GM12878 (cell line): ENCODE results near the gene KCNA3. TPM values are rescaled to one million over a fixed set of nuclear protein-coding genes. Genes with fewer than 3 reads are reported as not detected.

Experiments used
- ATAC-seq: fragments of 200-7000 bp; cut with Tn5 transposase; 3 replicates; pipeline ENCODE4 v1.9.1; 2020; ENCODE audit warnings: mild to moderate bottlenecking, moderate library complexity
- BruUV-seq: library from RNA; stranded (reverse); fragments of 400-500 nt; replicated peaks from 2 replicates; lab custom pipeline; 2021; lab: Mats Ljungman, UMichigan
- CTCF ChIA-PET: fragments of 300-600 bp; sonication (Branson Sonifier 250); formaldehyde crosslinking; extraction: SDS; loops from one replicate; lab custom pipeline; 2021; ENCODE audit warnings: inconsistent platforms; lab: Yijun Ruan, JAX
- POLR2A ChIA-PET: fragments of 350-600 bp; formaldehyde crosslinking; extraction: SDS; loops from one replicate; lab custom pipeline; 2021; ENCODE audit warnings: inconsistent platforms; lab: Charles Lee
- RAD21 ChIA-PET: fragments of 300-600 bp; sonication (Branson Sonifier 250); formaldehyde crosslinking; loops from one replicate; lab custom pipeline; 2023; ENCODE audit warnings: antibody characterized with exemption; ENCODE audit not compliant: unreplicated experiment; lab: Charles Lee
- SMC1A ChIA-PET: fragments of 300-600 bp; sonication (Branson Sonifier 250); formaldehyde crosslinking; loops from one replicate; lab custom pipeline; 2023; ENCODE audit not compliant: unreplicated experiment, uncharacterized antibody; lab: Charles Lee
- DNase-seq: peaks from one replicate; pipeline ENCODE4 v3.0.0-alpha.2; 2011; ENCODE audit warnings: low read depth, low spot score
- FAIRE-seq: peaks from 3 replicates; lab custom pipeline; 2011; peaks lifted over from hg19 to GRCh38; lab: Jason Lieb, UNC
- H2AFZ ChIP-seq: 2 replicates; pipeline ENCODE4 v1.6.0; 2011; ENCODE audit warnings: low read depth, low read length, control low read depth; ENCODE audit not compliant: control insufficient read depth
- H3K27ac ChIP-seq: 2 replicates; pipeline ENCODE4 v1.5.1; 2011; ENCODE audit warnings: control low read depth; ENCODE audit not compliant: control insufficient read depth, insufficient read depth
- H3K27me3 ChIP-seq, 2 experiments: replicated peaks in 1 of 2; 2 replicates each; pipeline versions ENCODE4 v1.6.0 to v1.6.1; 2011; ENCODE audit warnings: low read length in 1 of 2; ENCODE audit not compliant: control insufficient read depth in 2 of 2, insufficient read depth in 2 of 2
- H3K36me3 ChIP-seq, 2 experiments: 2 replicates each; pipeline ENCODE4 v1.5.1; 2011; ENCODE audit warnings: low read length in 1 of 2; ENCODE audit not compliant: control insufficient read depth in 2 of 2, insufficient read depth in 2 of 2
- H3K4me1 ChIP-seq: 2 replicates; pipeline ENCODE4 v1.6.1; 2011; ENCODE audit warnings: mild to moderate bottlenecking, low read length, moderate library complexity, mixed read lengths; ENCODE audit not compliant: control insufficient read depth, insufficient read depth
- H3K4me2 ChIP-seq: 2 replicates; pipeline ENCODE4 v1.6.0; 2011; ENCODE audit warnings: control low read depth; ENCODE audit not compliant: control insufficient read depth, insufficient read depth
- H3K4me3 ChIP-seq: fragments of 200-600 bp; sonication (generic); 2 replicates; pipeline ENCODE4 v1.5.1; 2016
- H3K79me2 ChIP-seq: 2 replicates; pipeline ENCODE4 v1.6.0; 2011; ENCODE audit warnings: low read length; ENCODE audit not compliant: control insufficient read depth, insufficient read depth
- H3K9ac ChIP-seq: 2 replicates; pipeline ENCODE4 v1.8.0; 2011; ENCODE audit warnings: low read length, control low read depth, mixed read lengths; ENCODE audit not compliant: control insufficient read depth, insufficient read depth
- H3K9me3 ChIP-seq: replicated peaks from 3 replicates; pipeline ENCODE4 v1.5.1; 2011; ENCODE audit warnings: mild to moderate bottlenecking, low read length; ENCODE audit not compliant: control insufficient read depth, insufficient read depth
- H4K20me1 ChIP-seq: 2 replicates; pipeline ENCODE4 v1.6.0; 2011; ENCODE audit not compliant: control insufficient read depth, insufficient read depth
- BMI1 ChIP-seq: fragments of 450-650 bp; IDR thresholded peaks from 2 replicates; pipeline ENCODE4 v1.6.1; 2016; ENCODE audit warnings: mild to moderate bottlenecking, moderate library complexity, borderline replicate concordance
- NKRF ChIP-seq: fragments of 450-650 bp; conservative IDR thresholded peaks from 2 replicates; pipeline ENCODE4 v1.6.1; 2017; ENCODE audit warnings: mild to moderate bottlenecking, moderate library complexity
- STAT3 ChIP-seq: IDR thresholded peaks from 2 replicates; pipeline ENCODE4 v1.6.1; 2011; ENCODE audit warnings: low read depth, low read length, improper control_type of control experiment
- TBL1XR1 ChIP-seq: IDR thresholded peaks from 2 replicates; pipeline ENCODE4 v1.6.1; 2012; ENCODE audit warnings: low read depth, low read length, improper control_type of control experiment
- ZSCAN29 ChIP-seq: fragments of 450-650 bp; IDR thresholded peaks from 2 replicates; pipeline ENCODE4 v1.6.1; 2017; ENCODE audit warnings: mild to moderate bottlenecking, moderate library complexity
- WGBS: methylation state at CpG from one replicate; pipeline ENCODE4 v1.1.6; 2016; ENCODE audit warnings: low lambda C conversion rate; ENCODE audit not compliant: insufficient replicate concordance, insufficient coverage; ENCODE audit errors: missing lambda C conversion rate; 5-methylcytosine and 5-hydroxymethylcytosine counted together
- in situ Hi-C: fragments of 300-500 bp; cut with MboI; formaldehyde crosslinking; loops from 9 replicates; pipeline ENCODE4 v1.14.3; 2018; ENCODE audit warnings: mixed read lengths
- intact Hi-C: fragments of 100-400 bp; cut with micrococcal nuclease; formaldehyde crosslinking; loops from one replicate; pipeline ENCODE4 v1.14.2; 2022; ENCODE audit not compliant: unreplicated experiment
- polyA plus RNA-seq, 11 experiments: library from polyadenylated mRNA; depleted of rRNA in 4 of 11; unstranded in 6 of 11; stranded (reverse) in 5 of 11; fragments of >200 nt; fragmentation: Nextera tagmentation in 4 of 11; fragmentation: Illumina TruSeq in 1 of 11; extraction: Ambion mirVana in 4 of 11; extraction: Trizol in 1 of 11; gene quantifications; 1 replicate in 1 of 11; 2 replicates in 10 of 11; pipeline versions ENCODE4 v1.2.1 to v1.2.3, GENCODE V29; 2011 to 2016; ENCODE audit warnings: inconsistent platforms in 2 of 11, missing spikeins in 2 of 11, low read depth in 1 of 11
- total RNA-seq, 4 experiments: library from RNA; depleted of rRNA in 3 of 4; stranded (reverse); fragments of >200 nt in 3 of 4; fragmentation: Illumina TruSeq in 1 of 4; extraction: Trizol in 1 of 4; gene quantifications; 2 replicates each; pipeline versions ENCODE4 v1.2.1 to v1.2.3, GENCODE V29; 2013 to 2021
- TF ChIP-seq, protein P1 (sequence below): fragments of 450-650 bp; IDR thresholded peaks from 2 replicates; pipeline ENCODE4 v1.6.1; 2017; ENCODE audit warnings: mild to moderate bottlenecking, low read depth, inconsistent platforms; ENCODE audit not compliant: poor library complexity, severe bottlenecking

Gene KCNA3
- total and polyA plus RNA-seq, 10 of the 15 experiments (the other 5 are each of a cell fraction or from before 2014, with no cell fraction given): 0.10 to 3.3 (median 1.7) TPM

DNA sequence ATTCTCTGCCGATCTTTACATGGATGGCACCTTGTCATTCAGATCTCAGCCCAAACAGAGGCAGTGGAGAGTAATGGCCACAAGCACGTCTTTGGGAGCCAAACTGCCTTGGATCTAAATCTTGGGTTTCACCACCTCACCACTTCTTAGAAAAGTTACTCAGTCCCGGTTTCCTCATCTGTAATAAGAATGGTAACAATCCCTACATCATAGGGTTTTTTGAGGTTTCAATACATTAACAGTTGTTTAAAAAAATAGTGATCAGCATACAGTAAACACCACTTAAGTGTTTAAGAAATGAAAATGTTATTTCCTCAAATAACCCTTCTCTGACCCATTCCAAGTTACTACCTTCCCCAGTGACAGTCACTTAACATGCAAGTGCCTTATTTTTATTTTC is 38.5 kb upstream of the KCNA3 start:
- Histone ChIP-seq H4K20me1 (no peaks in the 10 kb centered on the region), H2AFZ (no peak overlapping the region), H3K27ac (no peak overlapping the region), H3K4me2 (no peak overlapping the region), H3K4me3 (no peak overlapping the region)
- no peak for DNase-seq
- no peak for FAIRE-seq
- SMC1A ChIA-PET: interaction anchor here (1.3 to 1.4 kb wide), 2 partner anchors 69 to 78 kb away, joined by 3 read pairs; no protein-coding TSS in a partner anchor
- no peak for ATAC-seq
- TF ChIP-seq NKRF (no peak), TBL1XR1 (no peak), ZSCAN29 (no peak), BMI1 (no peak), STAT3 (no peak)
- TF ChIP-seq, protein P1, sequence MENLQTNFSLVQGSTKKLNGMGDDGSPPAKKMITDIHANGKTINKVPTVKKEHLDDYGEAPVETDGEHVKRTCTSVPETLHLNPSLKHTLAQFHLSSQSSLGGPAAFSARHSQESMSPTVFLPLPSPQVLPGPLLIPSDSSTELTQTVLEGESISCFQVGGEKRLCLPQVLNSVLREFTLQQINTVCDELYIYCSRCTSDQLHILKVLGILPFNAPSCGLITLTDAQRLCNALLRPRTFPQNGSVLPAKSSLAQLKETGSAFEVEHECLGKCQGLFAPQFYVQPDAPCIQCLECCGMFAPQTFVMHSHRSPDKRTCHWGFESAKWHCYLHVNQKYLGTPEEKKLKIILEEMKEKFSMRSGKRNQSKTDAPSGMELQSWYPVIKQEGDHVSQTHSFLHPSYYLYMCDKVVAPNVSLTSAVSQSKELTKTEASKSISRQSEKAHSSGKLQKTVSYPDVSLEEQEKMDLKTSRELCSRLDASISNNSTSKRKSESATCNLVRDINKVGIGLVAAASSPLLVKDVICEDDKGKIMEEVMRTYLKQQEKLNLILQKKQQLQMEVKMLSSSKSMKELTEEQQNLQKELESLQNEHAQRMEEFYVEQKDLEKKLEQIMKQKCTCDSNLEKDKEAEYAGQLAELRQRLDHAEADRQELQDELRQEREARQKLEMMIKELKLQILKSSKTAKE: no peak
- TF ChIP-seq, all 136 proteins: peak for 0
- Histone ChIP-seq H3K9me3 (no peaks in the 10 kb centered on the region), H3K27me3 (no peaks in the 10 kb centered on the region; a peak in 1 of 4 replicates), H3K9ac (no peak overlapping the region), H3K4me1 (no peaks in the 10 kb centered on the region), H3K36me3 (no peaks in the 10 kb centered on the region), H3K79me2 (no peaks in the 10 kb centered on the region)
- WGBS: 59% methylated on average over 3 of the region's 3 CpGs
- no TSS peak for BruUV-seq
- POLR2A ChIA-PET: interaction anchor here (1.2 kb wide), 1 partner anchor 13 kb away, joined by 4 read pairs; no protein-coding TSS in a partner anchor
- intact Hi-C loops (no loop called here), in situ Hi-C loops (no loop called here)
- CTCF ChIA-PET: no interaction called here
- RAD21 ChIA-PET: no interaction called here
